AG09309 (cell line): Measurements from ENCODE around the gene CLEC18C.
"Not testable (repeated sequence)": the region's sequence is repeated elsewhere in the genome, so short reads cannot be mapped to it uniquely, and the experiment has no call there.

Experiments
- DNase-seq: peaks from one replicate; pipeline ENCODE4 v3.0.0-alpha.2; 2010; ENCODE audit warnings: low read depth
- H3K4me3 ChIP-seq: 2 replicates; pipeline ENCODE4 v1.5.1; 2011; ENCODE audit warnings: mild to moderate bottlenecking, low read depth, low read length, moderate library complexity; ENCODE audit not compliant: control insufficient read depth
- TF ChIP-seq, protein P1 (sequence below): IDR thresholded peaks from 2 replicates; pipeline ENCODE4 v1.5.1; 2011; ENCODE audit warnings: mild to moderate bottlenecking, low read depth, low read length, inconsistent platforms; ENCODE audit not compliant: insufficient read depth, control insufficient read depth; ENCODE audit errors: missing control alignments

The CLEC18C gene

DNA sequence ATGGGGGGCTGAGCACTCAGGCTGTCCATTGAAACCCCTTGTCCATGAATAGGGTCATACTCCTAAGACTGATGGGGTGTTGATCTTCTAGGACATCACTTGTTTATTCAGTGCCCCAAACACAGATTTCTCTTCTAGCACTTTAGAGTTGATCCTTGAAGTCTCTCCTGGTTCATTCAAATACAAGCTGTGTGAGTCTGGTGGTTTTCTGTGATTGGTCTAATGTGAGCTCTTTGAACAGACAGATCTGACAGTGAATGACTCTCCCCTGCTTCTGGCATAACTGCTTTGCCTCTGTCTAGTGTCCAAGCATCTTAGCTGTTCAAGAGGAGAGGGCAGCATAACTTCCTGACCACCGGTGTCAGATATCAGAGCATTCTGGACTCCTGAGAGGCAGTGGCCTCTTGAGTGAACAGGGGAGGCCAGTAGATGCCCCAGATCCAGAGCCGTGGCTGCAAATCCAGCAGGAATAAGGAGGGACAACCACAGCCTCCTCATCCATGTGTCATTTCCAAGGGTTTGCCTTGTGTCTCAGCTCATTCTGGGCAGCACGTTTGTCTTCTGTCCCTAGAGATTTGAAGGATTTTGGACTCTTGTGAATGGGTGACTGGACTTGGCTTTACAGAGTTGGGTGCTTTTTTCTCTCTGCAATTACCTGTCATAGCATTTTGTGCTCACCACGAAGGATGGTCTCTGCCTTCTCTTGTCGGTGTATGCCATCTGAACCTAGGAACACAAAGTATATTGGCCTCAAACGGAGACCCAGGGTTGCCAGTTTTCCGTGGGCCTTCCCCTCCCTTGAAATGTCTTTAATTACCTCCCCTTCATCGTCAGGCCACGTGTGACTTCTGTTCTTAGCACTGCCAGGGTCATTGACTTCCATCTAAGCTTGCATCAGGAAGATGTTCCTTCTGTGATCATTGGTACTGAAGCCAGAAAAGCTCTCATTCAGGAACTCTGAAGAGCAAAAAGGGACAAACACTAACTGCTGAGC lies 13.9 kb upstream of the CLEC18C start:
- TF ChIP-seq, protein P1, sequence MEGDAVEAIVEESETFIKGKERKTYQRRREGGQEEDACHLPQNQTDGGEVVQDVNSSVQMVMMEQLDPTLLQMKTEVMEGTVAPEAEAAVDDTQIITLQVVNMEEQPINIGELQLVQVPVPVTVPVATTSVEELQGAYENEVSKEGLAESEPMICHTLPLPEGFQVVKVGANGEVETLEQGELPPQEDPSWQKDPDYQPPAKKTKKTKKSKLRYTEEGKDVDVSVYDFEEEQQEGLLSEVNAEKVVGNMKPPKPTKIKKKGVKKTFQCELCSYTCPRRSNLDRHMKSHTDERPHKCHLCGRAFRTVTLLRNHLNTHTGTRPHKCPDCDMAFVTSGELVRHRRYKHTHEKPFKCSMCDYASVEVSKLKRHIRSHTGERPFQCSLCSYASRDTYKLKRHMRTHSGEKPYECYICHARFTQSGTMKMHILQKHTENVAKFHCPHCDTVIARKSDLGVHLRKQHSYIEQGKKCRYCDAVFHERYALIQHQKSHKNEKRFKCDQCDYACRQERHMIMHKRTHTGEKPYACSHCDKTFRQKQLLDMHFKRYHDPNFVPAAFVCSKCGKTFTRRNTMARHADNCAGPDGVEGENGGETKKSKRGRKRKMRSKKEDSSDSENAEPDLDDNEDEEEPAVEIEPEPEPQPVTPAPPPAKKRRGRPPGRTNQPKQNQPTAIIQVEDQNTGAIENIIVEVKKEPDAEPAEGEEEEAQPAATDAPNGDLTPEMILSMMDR, result no peak
- H3K4me3 ChIP-seq, result no peak overlapping the region
- no peak for DNase-seq

DNA sequence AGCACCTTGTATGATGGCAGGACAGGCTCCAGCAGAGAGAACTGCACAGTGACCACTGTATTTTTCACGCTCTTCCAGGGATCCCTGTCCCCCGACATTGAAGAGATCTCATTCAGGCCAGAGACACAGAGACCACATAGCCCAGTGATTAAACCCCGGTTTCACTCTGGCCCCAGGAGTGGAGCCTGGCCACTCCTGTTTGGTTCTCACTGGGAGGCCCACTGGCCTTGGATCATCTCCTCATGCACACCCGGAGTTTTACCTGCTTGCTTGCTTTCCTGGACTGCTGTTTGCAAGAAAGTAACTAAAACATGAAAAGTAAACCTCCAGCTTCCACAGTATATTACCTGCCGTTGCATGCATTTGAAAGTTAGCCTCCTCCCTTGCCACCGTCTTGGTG lies 13.2 kb upstream of the CLEC18C start:
- no peak overlapping the region for H3K4me3 ChIP-seq
- DNase-seq, result no peak
- TF ChIP-seq, protein P1, result no peak

DNA sequence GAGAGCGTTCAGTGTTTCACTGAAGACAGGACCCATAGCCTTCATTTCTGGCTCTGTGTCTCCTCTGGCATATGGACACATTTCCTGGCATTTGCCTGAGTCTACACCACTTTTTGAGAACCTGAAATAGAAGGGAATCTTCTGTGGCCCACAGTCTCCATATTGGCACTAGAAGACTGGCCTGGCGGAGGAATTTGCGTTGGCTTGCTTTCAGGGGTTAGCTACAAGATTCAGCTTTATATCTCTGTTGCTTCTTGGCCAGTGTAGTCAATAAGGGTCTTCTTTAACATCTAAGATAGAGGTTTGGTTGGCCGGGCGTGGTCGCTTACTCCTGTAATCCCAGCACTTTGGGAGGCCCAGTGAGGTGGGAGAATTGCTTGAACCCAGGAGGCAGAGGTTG lies 12.8 kb upstream of the CLEC18C start:
- DNase-seq, result no peak
- no peak overlapping the region for H3K4me3 ChIP-seq
- TF ChIP-seq, protein P1, result no peak

DNA sequence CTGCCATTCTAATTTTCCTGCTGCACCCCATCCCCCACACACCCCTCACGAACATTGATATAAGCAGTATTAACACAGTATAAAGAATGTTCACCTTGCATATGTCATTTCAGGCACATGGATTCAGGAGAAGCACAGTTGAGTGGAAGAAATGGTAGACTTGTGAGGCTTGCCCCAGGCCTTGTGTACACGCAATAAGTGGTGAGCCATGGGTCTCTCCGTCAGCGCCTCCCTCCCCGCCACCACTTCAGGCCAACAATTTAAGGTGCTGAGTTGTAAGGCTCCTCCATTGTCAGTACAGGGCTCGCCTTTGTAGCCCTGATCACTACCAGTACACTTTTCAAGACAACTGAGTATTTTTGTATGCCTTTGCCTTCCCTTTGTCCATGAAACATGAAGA lies 12.2 kb upstream of the CLEC18C start:
- TF ChIP-seq, protein P1, result no peak

GRCh38 chr16:70162041-70162451 lies 11.5 kb upstream of the CLEC18C start:
- TF ChIP-seq, protein P1, result no peak
- DNase-seq, result no peak
- H3K4me3 ChIP-seq, result no peak overlapping the region

More for the DNA sequence above, 12.2 kb upstream of the CLEC18C start:
- no peak overlapping the region for H3K4me3 ChIP-seq
- DNase-seq, result no peak

- H3K4me3 ChIP-seq, result no peak overlapping the region
- DNase-seq, result no peak
- TF ChIP-seq, protein P1, result no peak
Observed at GRCh38 chr16:70163596-70163995, 10.0 kb upstream of the CLEC18C start.

GRCh38 chr16:70166688-70167087 lies 6.9 kb upstream of the CLEC18C start:
- not testable (repeated sequence) for H3K4me3 ChIP-seq, DNase-seq

DNA sequence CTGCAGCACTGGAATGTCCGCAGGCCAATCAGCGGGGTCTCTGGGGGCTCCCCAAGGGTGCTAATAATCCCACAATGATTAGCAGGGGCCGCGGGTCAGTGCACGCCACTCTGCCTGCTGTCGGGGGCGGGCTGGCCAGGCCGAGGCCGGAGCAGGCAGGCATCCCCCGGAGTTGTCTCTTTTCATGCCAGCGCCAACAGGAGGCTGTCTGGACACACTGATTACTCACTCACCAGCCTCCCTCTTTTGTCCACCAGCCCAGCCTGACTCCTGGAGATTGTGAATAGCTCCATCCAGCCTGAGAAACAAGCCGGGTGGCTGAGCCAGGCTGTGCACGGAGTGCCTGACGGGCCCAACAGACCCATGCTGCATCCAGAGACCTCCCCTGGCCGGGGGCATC lies 329 bp downstream of the CLEC18C start:
- DNase-seq, H3K4me3 ChIP-seq: not testable (repeated sequence)

DNA sequence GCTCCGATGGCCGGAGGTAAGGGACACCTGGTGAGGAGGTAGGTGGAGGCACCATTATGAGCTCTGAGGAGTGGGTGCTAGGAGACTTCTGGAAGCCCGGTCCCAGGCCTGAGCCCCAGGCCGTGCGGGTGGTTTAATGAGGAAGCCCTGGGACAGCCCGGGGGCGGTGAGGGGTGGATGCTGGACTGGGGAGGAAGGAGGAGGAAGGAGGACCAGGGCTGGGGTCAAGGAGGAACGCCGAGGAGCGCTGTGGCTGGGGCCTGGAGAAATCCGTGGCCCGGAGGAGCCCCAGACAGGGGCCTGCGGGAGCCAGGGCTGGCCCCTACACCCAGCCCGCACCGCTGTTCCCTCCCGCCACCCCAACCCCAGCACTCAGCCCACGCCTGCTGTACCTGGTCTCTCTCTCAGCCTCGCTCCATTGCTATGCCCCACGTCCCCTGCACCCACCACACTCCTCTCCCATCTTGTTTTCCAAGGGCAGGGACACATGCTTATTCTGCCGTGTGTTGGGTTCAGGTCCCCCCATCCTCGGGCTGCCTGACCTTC lies 873 bp downstream of the CLEC18C start:
- DNase-seq, H3K4me3 ChIP-seq: not testable (repeated sequence)

- not testable (repeated sequence) for DNase-seq
- H3K4me3 ChIP-seq, result peak overlapping the region; percentile 26
Observed at GRCh38 chr16:70187858-70188607, 14.4 kb downstream of the CLEC18C start.
